ENCODE results near the gene PSMC4.

The PSMC4 gene

DNA sequence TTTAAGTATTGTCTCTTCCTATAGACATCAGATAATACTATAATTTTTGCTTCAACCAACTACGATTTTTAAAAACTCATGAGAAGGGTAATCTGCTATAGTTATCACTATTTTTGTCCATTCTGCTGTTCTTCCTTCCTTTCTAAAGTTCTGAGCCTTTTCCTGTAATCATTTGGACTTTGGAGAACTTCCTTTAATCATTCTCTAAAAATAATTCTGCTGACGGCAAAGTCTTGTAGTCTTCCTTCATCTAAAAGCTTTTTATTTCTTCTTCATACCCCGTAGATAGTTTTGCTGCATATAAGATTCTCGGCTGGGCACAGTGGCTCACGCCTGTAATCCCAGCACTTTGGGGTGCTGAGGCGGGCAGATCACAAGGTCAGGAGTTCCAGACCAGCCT is 31.4 kb upstream of the PSMC4 start:
- TF ChIP-seq PPARA (CRISPR knock-in tag; IDR thresholded peaks at IDR 0.05; ENCODE audit: borderline replicate concordance), result no peak
- TF ChIP-seq ZFP30 (CRISPR knock-in tag; IDR thresholded peaks at IDR 0.05), result no peak
- TF ChIP-seq TOX (CRISPR knock-in tag; IDR thresholded peaks at IDR 0.05; ENCODE audit: borderline replicate concordance), result no peak
- no peak for TF ChIP-seq ESRRG (CRISPR knock-in tag; IDR thresholded peaks at IDR 0.05)
- TF ChIP-seq ZFP3 (CRISPR knock-in tag; IDR thresholded peaks at IDR 0.05), result no peak
- no peak for TF ChIP-seq SNAI2 (CRISPR knock-in tag; IDR thresholded peaks at IDR 0.05)
- TF ChIP-seq, protein P1, sequence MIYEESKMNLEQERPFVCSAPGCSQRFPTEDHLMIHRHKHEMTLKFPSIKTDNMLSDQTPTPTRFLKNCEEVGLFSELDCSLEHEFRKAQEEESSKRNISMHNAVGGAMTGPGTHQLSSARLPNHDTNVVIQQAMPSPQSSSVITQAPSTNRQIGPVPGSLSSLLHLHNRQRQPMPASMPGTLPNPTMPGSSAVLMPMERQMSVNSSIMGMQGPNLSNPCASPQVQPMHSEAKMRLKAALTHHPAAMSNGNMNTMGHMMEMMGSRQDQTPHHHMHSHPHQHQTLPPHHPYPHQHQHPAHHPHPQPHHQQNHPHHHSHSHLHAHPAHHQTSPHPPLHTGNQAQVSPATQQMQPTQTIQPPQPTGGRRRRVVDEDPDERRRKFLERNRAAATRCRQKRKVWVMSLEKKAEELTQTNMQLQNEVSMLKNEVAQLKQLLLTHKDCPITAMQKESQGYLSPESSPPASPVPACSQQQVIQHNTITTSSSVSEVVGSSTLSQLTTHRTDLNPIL (CRISPR knock-in tag; IDR thresholded peaks at IDR 0.05; ENCODE audit: low read depth), result no peak
- TF ChIP-seq GLIS3 (CRISPR knock-in tag; IDR thresholded peaks at IDR 0.05), result no peak
- no peak for TF ChIP-seq RARB (CRISPR knock-in tag; IDR thresholded peaks at IDR 0.05)
- no peak for TF ChIP-seq ZNF70 (CRISPR knock-in tag; IDR thresholded peaks at IDR 0.05)
- TF ChIP-seq, protein P2, sequence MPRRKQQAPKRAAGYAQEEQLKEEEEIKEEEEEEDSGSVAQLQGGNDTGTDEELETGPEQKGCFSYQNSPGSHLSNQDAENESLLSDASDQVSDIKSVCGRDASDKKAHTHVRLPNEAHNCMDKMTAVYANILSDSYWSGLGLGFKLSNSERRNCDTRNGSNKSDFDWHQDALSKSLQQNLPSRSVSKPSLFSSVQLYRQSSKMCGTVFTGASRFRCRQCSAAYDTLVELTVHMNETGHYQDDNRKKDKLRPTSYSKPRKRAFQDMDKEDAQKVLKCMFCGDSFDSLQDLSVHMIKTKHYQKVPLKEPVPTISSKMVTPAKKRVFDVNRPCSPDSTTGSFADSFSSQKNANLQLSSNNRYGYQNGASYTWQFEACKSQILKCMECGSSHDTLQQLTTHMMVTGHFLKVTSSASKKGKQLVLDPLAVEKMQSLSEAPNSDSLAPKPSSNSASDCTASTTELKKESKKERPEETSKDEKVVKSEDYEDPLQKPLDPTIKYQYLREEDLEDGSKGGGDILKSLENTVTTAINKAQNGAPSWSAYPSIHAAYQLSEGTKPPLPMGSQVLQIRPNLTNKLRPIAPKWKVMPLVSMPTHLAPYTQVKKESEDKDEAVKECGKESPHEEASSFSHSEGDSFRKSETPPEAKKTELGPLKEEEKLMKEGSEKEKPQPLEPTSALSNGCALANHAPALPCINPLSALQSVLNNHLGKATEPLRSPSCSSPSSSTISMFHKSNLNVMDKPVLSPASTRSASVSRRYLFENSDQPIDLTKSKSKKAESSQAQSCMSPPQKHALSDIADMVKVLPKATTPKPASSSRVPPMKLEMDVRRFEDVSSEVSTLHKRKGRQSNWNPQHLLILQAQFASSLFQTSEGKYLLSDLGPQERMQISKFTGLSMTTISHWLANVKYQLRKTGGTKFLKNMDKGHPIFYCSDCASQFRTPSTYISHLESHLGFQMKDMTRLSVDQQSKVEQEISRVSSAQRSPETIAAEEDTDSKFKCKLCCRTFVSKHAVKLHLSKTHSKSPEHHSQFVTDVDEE (CRISPR knock-in tag; IDR thresholded peaks at IDR 0.05), result no peak
- TF ChIP-seq OSR1 (CRISPR knock-in tag; IDR thresholded peaks at IDR 0.05), result no peak
- no peak for TF ChIP-seq BACH2 (CRISPR knock-in tag; IDR thresholded peaks at IDR 0.05; ENCODE audit: borderline replicate concordance)
- TF ChIP-seq, protein P3, sequence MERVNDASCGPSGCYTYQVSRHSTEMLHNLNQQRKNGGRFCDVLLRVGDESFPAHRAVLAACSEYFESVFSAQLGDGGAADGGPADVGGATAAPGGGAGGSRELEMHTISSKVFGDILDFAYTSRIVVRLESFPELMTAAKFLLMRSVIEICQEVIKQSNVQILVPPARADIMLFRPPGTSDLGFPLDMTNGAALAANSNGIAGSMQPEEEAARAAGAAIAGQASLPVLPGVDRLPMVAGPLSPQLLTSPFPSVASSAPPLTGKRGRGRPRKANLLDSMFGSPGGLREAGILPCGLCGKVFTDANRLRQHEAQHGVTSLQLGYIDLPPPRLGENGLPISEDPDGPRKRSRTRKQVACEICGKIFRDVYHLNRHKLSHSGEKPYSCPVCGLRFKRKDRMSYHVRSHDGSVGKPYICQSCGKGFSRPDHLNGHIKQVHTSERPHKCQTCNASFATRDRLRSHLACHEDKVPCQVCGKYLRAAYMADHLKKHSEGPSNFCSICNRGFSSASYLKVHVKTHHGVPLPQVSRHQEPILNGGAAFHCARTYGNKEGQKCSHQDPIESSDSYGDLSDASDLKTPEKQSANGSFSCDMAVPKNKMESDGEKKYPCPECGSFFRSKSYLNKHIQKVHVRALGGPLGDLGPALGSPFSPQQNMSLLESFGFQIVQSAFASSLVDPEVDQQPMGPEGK (CRISPR knock-in tag; IDR thresholded peaks at IDR 0.05; ENCODE audit: borderline replicate concordance), result no peak
- TF ChIP-seq, protein P4, sequence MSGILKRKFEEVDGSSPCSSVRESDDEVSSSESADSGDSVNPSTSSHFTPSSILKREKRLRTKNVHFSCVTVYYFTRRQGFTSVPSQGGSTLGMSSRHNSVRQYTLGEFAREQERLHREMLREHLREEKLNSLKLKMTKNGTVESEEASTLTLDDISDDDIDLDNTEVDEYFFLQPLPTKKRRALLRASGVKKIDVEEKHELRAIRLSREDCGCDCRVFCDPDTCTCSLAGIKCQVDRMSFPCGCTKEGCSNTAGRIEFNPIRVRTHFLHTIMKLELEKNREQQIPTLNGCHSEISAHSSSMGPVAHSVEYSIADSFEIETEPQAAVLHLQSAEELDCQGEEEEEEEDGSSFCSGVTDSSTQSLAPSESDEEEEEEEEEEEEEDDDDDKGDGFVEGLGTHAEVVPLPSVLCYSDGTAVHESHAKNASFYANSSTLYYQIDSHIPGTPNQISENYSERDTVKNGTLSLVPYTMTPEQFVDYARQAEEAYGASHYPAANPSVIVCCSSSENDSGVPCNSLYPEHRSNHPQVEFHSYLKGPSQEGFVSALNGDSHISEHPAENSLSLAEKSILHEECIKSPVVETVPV (CRISPR knock-in tag; IDR thresholded peaks at IDR 0.05), result no peak
- no peak for TF ChIP-seq CSDC2 (CRISPR knock-in tag; IDR thresholded peaks at IDR 0.05)
- ATAC-seq, result no peak

DNA sequence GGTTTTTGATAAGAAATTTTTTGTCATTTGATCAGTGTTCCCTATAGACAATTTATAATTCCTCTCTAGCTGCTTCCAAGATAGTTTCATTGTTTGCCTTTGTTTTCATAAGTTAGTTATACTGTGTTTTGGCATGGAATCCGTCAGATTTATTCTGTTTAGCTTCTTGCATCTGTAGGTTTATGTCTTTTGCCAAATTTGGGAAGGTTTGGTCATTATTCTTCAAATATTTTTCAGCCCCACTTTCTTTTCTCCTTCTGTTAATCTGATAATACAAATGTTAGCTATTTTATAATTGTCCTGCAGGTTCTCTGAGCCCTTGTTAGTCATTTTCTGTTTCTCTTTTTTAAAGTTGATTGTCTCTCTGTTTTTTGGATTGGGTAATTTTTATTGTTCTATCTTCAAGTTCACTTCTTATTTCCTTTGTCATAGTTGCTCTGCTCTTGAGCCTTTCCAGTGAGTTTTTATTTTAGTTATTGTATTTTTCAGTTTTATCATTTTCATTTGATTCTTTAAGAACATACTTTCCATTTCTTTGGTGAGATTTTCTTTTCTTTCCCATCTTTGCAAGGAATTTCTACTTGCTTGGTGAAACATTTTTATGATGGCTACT is 30.6 kb upstream of the PSMC4 start:
- TF ChIP-seq TOX (CRISPR knock-in tag; IDR thresholded peaks at IDR 0.05; ENCODE audit: borderline replicate concordance) (no peak), ESRRG (CRISPR knock-in tag; IDR thresholded peaks at IDR 0.05) (no peak), ISL1 (CRISPR knock-in tag; IDR thresholded peaks at IDR 0.05) (no peak), BACH2 (CRISPR knock-in tag; IDR thresholded peaks at IDR 0.05; ENCODE audit: borderline replicate concordance) (no peak), PPARA (CRISPR knock-in tag; IDR thresholded peaks at IDR 0.05; ENCODE audit: borderline replicate concordance) (no peak), OSR1 (CRISPR knock-in tag; IDR thresholded peaks at IDR 0.05) (no peak), ZNF70 (CRISPR knock-in tag; IDR thresholded peaks at IDR 0.05) (no peak)
- no peak for ATAC-seq

DNA sequence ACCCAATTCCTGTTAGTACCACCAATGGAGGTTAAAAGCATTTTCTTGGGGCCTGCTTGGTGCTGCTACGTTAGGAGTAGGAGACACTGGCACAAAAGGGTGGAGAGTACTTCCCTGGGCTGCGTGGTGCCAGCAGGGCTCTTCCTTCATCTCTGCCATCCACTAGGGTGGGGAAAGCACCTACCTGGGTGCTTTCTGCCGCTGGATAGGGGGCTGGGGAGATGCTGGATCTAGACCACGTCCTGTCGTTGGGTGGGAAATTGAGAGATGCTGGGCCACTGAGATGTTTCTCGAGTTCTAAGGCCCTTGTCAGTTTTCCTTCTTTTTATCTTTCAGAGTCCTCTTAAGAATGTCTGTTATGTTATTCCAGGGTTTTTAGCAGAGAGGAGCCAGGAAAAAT is 29.8 kb upstream of the PSMC4 start:
- ATAC-seq, result no peak
- TF ChIP-seq, protein P5, sequence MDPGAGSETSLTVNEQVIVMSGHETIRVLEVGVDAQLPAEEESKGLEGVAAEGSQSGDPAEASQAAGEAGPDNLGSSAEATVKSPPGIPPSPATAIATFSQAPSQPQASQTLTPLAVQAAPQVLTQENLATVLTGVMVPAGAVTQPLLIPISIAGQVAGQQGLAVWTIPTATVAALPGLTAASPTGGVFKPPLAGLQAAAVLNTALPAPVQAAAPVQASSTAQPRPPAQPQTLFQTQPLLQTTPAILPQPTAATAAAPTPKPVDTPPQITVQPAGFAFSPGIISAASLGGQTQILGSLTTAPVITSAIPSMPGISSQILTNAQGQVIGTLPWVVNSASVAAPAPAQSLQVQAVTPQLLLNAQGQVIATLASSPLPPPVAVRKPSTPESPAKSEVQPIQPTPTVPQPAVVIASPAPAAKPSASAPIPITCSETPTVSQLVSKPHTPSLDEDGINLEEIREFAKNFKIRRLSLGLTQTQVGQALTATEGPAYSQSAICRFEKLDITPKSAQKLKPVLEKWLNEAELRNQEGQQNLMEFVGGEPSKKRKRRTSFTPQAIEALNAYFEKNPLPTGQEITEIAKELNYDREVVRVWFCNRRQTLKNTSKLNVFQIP (CRISPR knock-in tag; IDR thresholded peaks at IDR 0.05; ENCODE audit: borderline replicate concordance, low read depth), result no peak
- TF ChIP-seq ZNF565 (CRISPR knock-in tag; conservative IDR thresholded peaks at IDR 0.05; ENCODE audit: low read depth), result no peak
- no peak for TF ChIP-seq BACH2 (CRISPR knock-in tag; IDR thresholded peaks at IDR 0.05; ENCODE audit: borderline replicate concordance)
- TF ChIP-seq, protein P3 (CRISPR knock-in tag; IDR thresholded peaks at IDR 0.05; ENCODE audit: borderline replicate concordance), result no peak
- TF ChIP-seq ISL1 (CRISPR knock-in tag; IDR thresholded peaks at IDR 0.05), result no peak
- TF ChIP-seq ARNTL (CRISPR knock-in tag; IDR thresholded peaks at IDR 0.05; ENCODE audit: borderline replicate concordance, low read depth), result no peak
- no peak for TF ChIP-seq ZFP30 (CRISPR knock-in tag; IDR thresholded peaks at IDR 0.05)
- no peak for TF ChIP-seq CSDC2 (CRISPR knock-in tag; IDR thresholded peaks at IDR 0.05)
- TF ChIP-seq, protein P2 (CRISPR knock-in tag; IDR thresholded peaks at IDR 0.05), result no peak
- TF ChIP-seq, protein P4 (CRISPR knock-in tag; IDR thresholded peaks at IDR 0.05), result no peak
- no peak for TF ChIP-seq SNAI2 (CRISPR knock-in tag; IDR thresholded peaks at IDR 0.05)

All from SK-N-SH treated with all-trans-retinoic acid at 6 μM for 48 hours (cell line).